Transverse colon (tissue), 4 donors: ENCODE results near the gene CPM. TPM values are rescaled to one million over a fixed set of nuclear protein-coding genes. Genes with fewer than 3 reads are reported as not detected.
A peak's percentile ranks its signal among the peaks of the same experiment; 100 is the strongest.

Experiments used
- DNase-seq: peaks from one replicate; pipeline ENCODE4 v3.0.0-alpha.2; 2019
- H3K27ac ChIP-seq, 4 donors: fragments of 200-600 bp; sonication (generic); 2 replicates each; pipeline ENCODE4 v1.5.1; 2016 to 2018; ENCODE audit warnings: inconsistent platforms in 4 of 4
- H3K27me3 ChIP-seq: fragments of 200-600 bp; sonication (generic); 2 replicates; pipeline ENCODE4 v1.5.1; 2017; ENCODE audit warnings: inconsistent platforms
- H3K36me3 ChIP-seq, 4 donors: fragments of 200-600 bp; sonication (generic); 2 replicates each; pipeline ENCODE4 v1.5.1; 2017 to 2019; ENCODE audit warnings: inconsistent platforms in 4 of 4
- H3K4me1 ChIP-seq, 4 donors: fragments of 200-600 bp; sonication (generic); 2 replicates each; pipeline ENCODE4 v1.5.1; 2017 to 2020; ENCODE audit warnings: inconsistent platforms in 4 of 4
- H3K4me3 ChIP-seq, 4 donors: fragments of 200-600 bp; sonication (generic); 1 replicate in 1 of 4; 2 replicates in 3 of 4; pipeline versions ENCODE4 v1.5.1 to v1.6.1; 2017 to 2019; ENCODE audit warnings: inconsistent platforms in 4 of 4
- H3K9me3 ChIP-seq, 2 donors: fragments of 200-600 bp; sonication (generic); 2 replicates each; pipeline ENCODE4 v1.5.1; 2017 to 2019; ENCODE audit warnings: inconsistent platforms in 2 of 2
- EP300 ChIP-seq: sonication (generic); formaldehyde crosslinking; IDR thresholded peaks from one replicate; pipeline ENCODE4 v1.6.1; 2017; ENCODE audit warnings: antibody characterized with exemption, low read depth
- POLR2A ChIP-seq: fragments of 450-650 bp; IDR thresholded peaks from one replicate; pipeline ENCODE4 v1.6.1; 2016; ENCODE audit warnings: antibody characterized with exemption, mild to moderate bottlenecking, moderate library complexity
- POLR2AphosphoS5 ChIP-seq, 3 donors: sonication (generic); formaldehyde crosslinking; IDR thresholded peaks; one replicate each; pipeline ENCODE4 v1.6.1; 2016; ENCODE audit warnings: antibody characterized with exemption in 3 of 3
- WGBS, 2 donors: methylation state at CpG; one replicate each; pipeline ENCODE4 v1.1.5; 2018; ENCODE audit warnings: low coverage in 1 of 2; 5-methylcytosine and 5-hydroxymethylcytosine counted together
- in situ Hi-C, 4 donors: fragments of 200-750 bp; cut with MboI; loops; one replicate each; pipeline versions ENCODE4 v1.15.0 to v1.15.1; 2017; ENCODE audit warnings: low sequenced_read_pairs in 3 of 4, low pct_ligation_motif_present in 1 of 4, low pct_unique_long_range_greater_than_20kb in 1 of 4
- intact Hi-C: fragments of 100-400 bp; cut with DNase I; formaldehyde crosslinking; loops from one replicate; pipeline ENCODE4 v1.15.1; 2023; ENCODE audit warnings: low total_unique reads
- total RNA-seq, 4 donors: library from RNA; depleted of rRNA; stranded (reverse); fragments of >200 nt; gene quantifications; one replicate each; pipeline ENCODE4 v1.1.0, GENCODE V29; 2016
- TF ChIP-seq, protein P1 (sequence below), 5 experiments: fragments of 200-600 bp in 3 of 5; fragments of 450-650 bp in 2 of 5; sonication (generic) in 3 of 5; IDR thresholded peaks; 1 replicate in 2 of 5; 2 replicates in 3 of 5; pipeline ENCODE4 v1.5.1; 2016 to 2017; ENCODE audit warnings: antibody characterized with exemption in 5 of 5, inconsistent platforms in 3 of 5, mild to moderate bottlenecking in 2 of 5, moderate library complexity in 1 of 5

CPM gene
- total RNA-seq, 4 donors from 2014 or later: 36.4 to 147 (median 107) TPM

DNA sequence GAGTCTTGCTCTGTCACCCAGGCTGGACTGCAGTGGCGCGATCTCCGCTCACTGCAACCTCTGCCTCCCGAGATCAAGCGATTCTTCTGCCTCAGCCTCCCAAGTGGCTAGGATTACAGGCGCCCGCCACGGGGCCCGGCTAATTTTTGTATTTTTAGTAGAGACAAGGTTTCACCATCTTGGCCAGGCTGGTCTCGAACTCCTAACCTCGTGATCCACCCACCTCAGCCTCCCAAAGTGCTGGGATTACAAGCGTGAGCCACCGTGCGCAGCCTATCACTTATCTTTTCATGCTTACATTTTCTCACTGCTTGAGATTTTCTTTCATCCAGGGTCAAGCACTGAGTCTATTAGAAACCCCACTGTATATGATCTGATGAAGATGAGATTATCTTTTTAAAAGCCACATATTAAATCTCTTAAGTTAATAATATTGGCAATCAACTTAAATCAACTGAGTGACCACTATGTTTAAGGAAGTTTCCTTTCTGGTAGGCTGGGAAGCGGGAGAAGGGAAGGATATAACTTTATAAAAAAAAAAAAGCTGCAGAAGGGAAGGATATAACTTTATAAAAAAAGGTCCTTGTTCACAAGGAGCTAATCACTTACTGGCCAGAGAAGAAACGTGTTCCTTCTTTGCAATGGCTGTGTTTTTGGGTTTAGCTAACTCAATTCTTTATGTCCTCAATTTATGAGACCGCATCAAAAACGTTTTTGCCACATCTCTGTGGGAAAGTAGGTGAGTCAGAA is 126.3 kb downstream of the CPM start:
- H3K4me1 ChIP-seq: peaks cover 7 to 39% (median 19%) of the 10 kb centered on the region in 4 donors
- no peaks in the 10 kb centered on the region for H3K9me3 ChIP-seq
- in situ Hi-C loops: no loop called here
- H3K27ac ChIP-seq: peak overlapping the region; percentile 99 to 100 (median 100)
- intact Hi-C loops: no loop called here
- no peaks in the 10 kb centered on the region for H3K27me3 ChIP-seq
- 57 to 87% methylated on average over 5 to 18 of the region's 18 CpGs for WGBS, 2 donors
- no peak for DNase-seq
- peaks cover 0 to 16% (median 0%) of the 10 kb centered on the region in 4 donors for H3K36me3 ChIP-seq
- peak overlapping the region in 3 of 4 donors; percentile 76 to 95 (median 89) for H3K4me3 ChIP-seq
- TF ChIP-seq, protein P1, sequence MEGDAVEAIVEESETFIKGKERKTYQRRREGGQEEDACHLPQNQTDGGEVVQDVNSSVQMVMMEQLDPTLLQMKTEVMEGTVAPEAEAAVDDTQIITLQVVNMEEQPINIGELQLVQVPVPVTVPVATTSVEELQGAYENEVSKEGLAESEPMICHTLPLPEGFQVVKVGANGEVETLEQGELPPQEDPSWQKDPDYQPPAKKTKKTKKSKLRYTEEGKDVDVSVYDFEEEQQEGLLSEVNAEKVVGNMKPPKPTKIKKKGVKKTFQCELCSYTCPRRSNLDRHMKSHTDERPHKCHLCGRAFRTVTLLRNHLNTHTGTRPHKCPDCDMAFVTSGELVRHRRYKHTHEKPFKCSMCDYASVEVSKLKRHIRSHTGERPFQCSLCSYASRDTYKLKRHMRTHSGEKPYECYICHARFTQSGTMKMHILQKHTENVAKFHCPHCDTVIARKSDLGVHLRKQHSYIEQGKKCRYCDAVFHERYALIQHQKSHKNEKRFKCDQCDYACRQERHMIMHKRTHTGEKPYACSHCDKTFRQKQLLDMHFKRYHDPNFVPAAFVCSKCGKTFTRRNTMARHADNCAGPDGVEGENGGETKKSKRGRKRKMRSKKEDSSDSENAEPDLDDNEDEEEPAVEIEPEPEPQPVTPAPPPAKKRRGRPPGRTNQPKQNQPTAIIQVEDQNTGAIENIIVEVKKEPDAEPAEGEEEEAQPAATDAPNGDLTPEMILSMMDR (IDR thresholded peaks at IDR 0.05): no peak
- TF ChIP-seq EP300 (no peak), POLR2A (no peak), POLR2AphosphoS5 (IDR thresholded peaks at IDR 0.05) (no peak)

DNA sequence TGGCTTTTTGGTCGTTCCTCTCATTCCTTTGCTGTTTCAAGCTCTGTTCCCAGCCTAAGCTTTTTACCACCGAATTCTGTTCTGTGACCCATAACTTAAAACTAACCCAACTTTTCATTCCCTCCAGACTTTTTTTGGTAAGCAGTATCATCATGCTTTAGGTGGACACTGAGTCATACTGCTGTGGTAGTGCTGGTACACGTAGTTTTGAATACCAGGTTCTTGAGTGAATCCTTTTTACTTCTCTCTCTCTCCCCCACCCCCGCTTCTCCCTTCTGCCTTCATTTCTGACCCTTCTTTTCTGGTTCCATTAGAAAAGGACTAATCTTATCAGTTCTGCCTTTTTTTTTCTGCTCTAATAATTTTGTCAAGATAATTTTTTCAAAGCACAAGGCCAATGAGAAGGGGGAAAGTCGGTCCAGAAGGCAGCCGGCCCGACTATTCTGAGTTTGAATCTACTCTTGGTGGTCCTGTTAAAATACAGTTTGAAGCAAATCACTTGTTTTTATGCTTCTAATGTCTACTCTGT is 127.3 kb downstream of the CPM start:
- no peak for TF ChIP-seq POLR2A
- TF ChIP-seq POLR2AphosphoS5 (IDR thresholded peaks at IDR 0.05): no peak
- TF ChIP-seq, protein P1 (IDR thresholded peaks at IDR 0.05): no peak
- TF ChIP-seq EP300: no peak
- H3K27me3 ChIP-seq: no peaks in the 10 kb centered on the region
- no peak overlapping the region for H3K27ac ChIP-seq
- WGBS, 2 donors: 88 to 92% methylated on average over 7 of the region's 7 CpGs
- DNase-seq: no peak
- H3K9me3 ChIP-seq: no peaks in the 10 kb centered on the region
- intact Hi-C loops (no loop called here), in situ Hi-C loops (no loop called here)
- peaks cover under 1 to 30% (median 11%) of the 10 kb centered on the region in 4 donors for H3K4me1 ChIP-seq
- H3K36me3 ChIP-seq: peaks cover 0 to 9% (median 0%) of the 10 kb centered on the region in 4 donors
- no peak overlapping the region for H3K4me3 ChIP-seq

DNA sequence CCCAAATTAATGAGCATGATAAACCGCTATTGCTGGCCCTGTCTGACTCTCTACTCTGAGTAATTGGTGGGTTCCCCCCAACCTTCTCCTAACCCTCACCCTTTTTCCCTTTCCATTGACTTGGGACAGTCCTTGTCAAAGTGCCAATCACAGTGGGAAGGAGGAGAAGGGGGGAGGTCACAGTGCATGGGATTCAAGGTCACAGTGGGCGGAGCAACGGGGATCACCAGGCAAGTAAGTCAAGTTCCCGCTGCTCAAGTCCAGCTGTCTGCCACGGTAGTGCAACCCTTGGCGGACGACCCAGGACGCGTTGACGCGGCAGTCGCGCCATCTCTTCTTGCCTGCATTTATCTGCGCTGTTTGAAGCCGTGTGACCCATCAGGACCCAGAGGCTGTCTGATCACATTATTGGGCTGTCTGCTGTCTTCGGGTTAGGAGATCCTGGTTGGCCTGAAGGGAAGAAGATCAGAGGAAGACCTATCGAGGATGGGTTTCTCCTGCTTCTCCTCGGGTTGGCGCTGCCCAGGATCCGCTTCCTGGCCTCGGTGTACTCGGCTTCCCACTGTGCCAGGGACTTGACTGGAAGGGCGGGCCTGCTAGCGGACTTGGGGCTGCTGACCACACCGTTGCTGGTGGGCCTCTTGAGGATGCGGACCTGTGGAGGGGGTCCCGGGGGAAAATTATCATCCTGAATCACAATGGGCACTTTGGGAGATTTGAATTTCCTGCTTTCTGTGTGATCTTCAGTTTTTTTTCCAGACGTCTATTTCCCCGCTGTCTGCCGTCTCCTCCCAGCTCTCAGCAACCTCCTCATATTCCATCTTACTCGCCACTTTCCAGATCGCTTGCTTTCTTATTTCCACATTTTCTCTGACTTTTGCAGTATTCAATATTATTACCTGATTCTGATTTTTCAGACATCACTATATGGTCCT is 128.0 kb downstream of the CPM start:
- WGBS, 2 donors: 94 to 95% methylated on average over 6 to 32 of the region's 32 CpGs
- Histone ChIP-seq H3K36me3 (peaks cover 0 to 4% (median 0%) of the 10 kb centered on the region in 4 donors), H3K9me3 (no peaks in the 10 kb centered on the region), H3K27ac (no peak overlapping the region), H3K4me3 (no peak overlapping the region), H3K4me1 (peaks cover 0 to 27% (median 9%) of the 10 kb centered on the region in 4 donors), H3K27me3 (no peaks in the 10 kb centered on the region)
- in situ Hi-C loops (no loop called here), intact Hi-C loops (no loop called here)
- TF ChIP-seq EP300 (no peak), POLR2A (no peak), POLR2AphosphoS5 (IDR thresholded peaks at IDR 0.05) (no peak)
- TF ChIP-seq, protein P1 (IDR thresholded peaks at IDR 0.05): no peak
- DNase-seq: no peak
